H1 (cell line): ENCODE data around the gene C19orf12. TPM values are rescaled to one million over a fixed set of nuclear protein-coding genes. Genes with fewer than 3 reads are reported as not detected.

Source experiments
- CTCF ChIA-PET: fragments of 300-600 bp; sonication (Branson Sonifier 250); formaldehyde crosslinking; loops from one replicate; lab custom pipeline; 2021; ENCODE audit not compliant: partially characterized antibody; lab: Charles Lee
- POLR2A ChIA-PET: fragments of 300-600 bp; sonication (Branson Sonifier 250); formaldehyde crosslinking; loops from one replicate; lab custom pipeline; 2021; ENCODE audit warnings: inconsistent platforms; ENCODE audit not compliant: partially characterized antibody; lab: Charles Lee
- DNase-seq, 2 experiments: peaks; one replicate each; pipeline versions ENCODE4 v3.0.0 to v3.0.0-alpha.2; 2010 to 2022; ENCODE audit warnings: low spot score in 2 of 2, low read depth in 1 of 2, mixed read lengths in 1 of 2
- FAIRE-seq: peaks from 2 replicates; lab custom pipeline; 2011; peaks lifted over from hg19 to GRCh38; lab: Jason Lieb, UNC
- H2AFZ ChIP-seq: 2 replicates; pipeline ENCODE4 v1.8.1; 2012; ENCODE audit warnings: low read length, inconsistent platforms
- H2AK5ac ChIP-seq: 2 replicates; pipeline ENCODE4 v1.6.1; 2013; ENCODE audit warnings: low read depth, low read length
- H2BK120ac ChIP-seq: replicated peaks from 2 replicates; pipeline ENCODE3; 2013; ENCODE audit warnings: low read depth, low read length, inconsistent platforms
- H2BK12ac ChIP-seq: 2 replicates; pipeline ENCODE4 v1.6.1; 2013; ENCODE audit warnings: low read depth, low read length
- H2BK15ac ChIP-seq: 2 replicates; pipeline ENCODE4 v1.6.1; 2013; ENCODE audit warnings: low read length
- H2BK20ac ChIP-seq: 2 replicates; pipeline ENCODE4 v1.6.1; 2013; ENCODE audit warnings: low read length
- H2BK5ac ChIP-seq: 2 replicates; pipeline ENCODE4 v1.6.1; 2013; ENCODE audit warnings: low read depth, low read length
- H3K14ac ChIP-seq: 2 replicates; pipeline ENCODE4 v1.6.1; 2013; ENCODE audit warnings: inconsistent platforms; ENCODE audit not compliant: insufficient read length
- H3K18ac ChIP-seq: 2 replicates; pipeline ENCODE4 v1.6.1; 2013; ENCODE audit warnings: low read length; ENCODE audit errors: extremely low read depth
- H3K23ac ChIP-seq: 2 replicates; pipeline ENCODE4 v1.6.1; 2013; ENCODE audit warnings: inconsistent platforms; ENCODE audit not compliant: insufficient read length
- H3K23me2 ChIP-seq: 2 replicates; pipeline ENCODE4 v1.6.1; 2013; ENCODE audit warnings: low read depth, low read length
- H3K27ac ChIP-seq: 2 replicates; pipeline ENCODE4 v1.6.1; 2011; ENCODE audit warnings: low read depth, low read length, inconsistent platforms
- H3K27me3 ChIP-seq, 4 experiments: replicated peaks in 1 of 4; 1 replicate in 1 of 4; 2 replicates in 3 of 4; pipeline versions ENCODE4 v1.6.1 to v1.8.1; 2011 to 2013; ENCODE audit warnings: low read length in 3 of 4, mild to moderate bottlenecking in 3 of 4, inconsistent platforms in 2 of 4, mixed read lengths in 2 of 4, moderate library complexity in 1 of 4; ENCODE audit not compliant: control insufficient read depth in 3 of 4, insufficient read depth in 3 of 4; ENCODE audit errors: extremely low read depth in 1 of 4
- H3K36me3 ChIP-seq, 4 experiments: 2 replicates each; pipeline versions ENCODE4 v1.6.1 to v1.8.1; 2011 to 2013; ENCODE audit warnings: mild to moderate bottlenecking in 4 of 4, low read length in 3 of 4, moderate library complexity in 2 of 4, control low read depth in 1 of 4, inconsistent platforms in 1 of 4; ENCODE audit not compliant: insufficient read depth in 4 of 4, control insufficient read depth in 2 of 4
- H3K4ac ChIP-seq: replicated peaks from 2 replicates; pipeline ENCODE3; 2013; ENCODE audit warnings: low read length, low read depth, mixed read lengths, inconsistent platforms; ENCODE audit not compliant: insufficient read length
- H3K4me1 ChIP-seq, 4 experiments: replicated peaks in 1 of 4; 1 replicate in 1 of 4; 2 replicates in 3 of 4; pipeline versions ENCODE4 v1.6.1 to v1.8.1; 2011 to 2013; ENCODE audit warnings: low read length in 3 of 4, inconsistent platforms in 2 of 4, mixed read lengths in 1 of 4; ENCODE audit not compliant: insufficient read depth in 4 of 4, control insufficient read depth in 3 of 4
- H3K4me2 ChIP-seq, 2 experiments: 2 replicates each; pipeline versions ENCODE4 v1.6.1 to v1.8.1; 2011 to 2013; ENCODE audit warnings: low read depth in 2 of 2, low read length in 2 of 2, control low read depth in 1 of 2, inconsistent platforms in 1 of 2, mild to moderate bottlenecking in 1 of 2; ENCODE audit not compliant: insufficient read depth in 1 of 2
- H3K4me3 ChIP-seq, 4 experiments: fragments of 200-600, 300-600 bp in 1 of 4; sonication (generic), shearing (Covaris generic), sonication (Bioruptor Twin) in 1 of 4; 2 replicates each; pipeline versions ENCODE4 v1.5.1 to v1.8.1; 2011 to 2016; ENCODE audit warnings: low read length in 4 of 4, low read depth in 3 of 4, control low read depth in 2 of 4, inconsistent platforms in 2 of 4, mild to moderate bottlenecking in 2 of 4, mixed read lengths in 1 of 4, moderate library complexity in 1 of 4; ENCODE audit not compliant: insufficient read depth in 2 of 4; ENCODE audit errors: extremely low read depth in 1 of 4
- H3K56ac ChIP-seq: replicated peaks from 2 replicates; pipeline ENCODE3; 2013; ENCODE audit warnings: low read depth, mild to moderate bottlenecking, mixed read lengths, low read length, inconsistent platforms; ENCODE audit not compliant: insufficient read length
- H3K79me1 ChIP-seq: 2 replicates; pipeline ENCODE4 v1.6.1; 2013; ENCODE audit warnings: low read depth, low read length, control low read depth
- H3K79me2 ChIP-seq, 2 experiments: 2 replicates each; pipeline versions ENCODE4 v1.6.1 to v1.8.1; 2012 to 2013; ENCODE audit warnings: low read length in 2 of 2, mild to moderate bottlenecking in 2 of 2, inconsistent platforms in 1 of 2; ENCODE audit not compliant: insufficient read depth in 2 of 2, control insufficient read depth in 1 of 2
- H3K9ac ChIP-seq, 4 experiments: replicated peaks in 1 of 4; 1 replicate in 1 of 4; 2 replicates in 3 of 4; pipeline versions ENCODE4 v1.6.1 to v1.8.1; 2011 to 2013; ENCODE audit warnings: low read depth in 3 of 4, low read length in 3 of 4, control low read depth in 2 of 4, mild to moderate bottlenecking in 2 of 4, moderate library complexity in 2 of 4, inconsistent platforms in 1 of 4; ENCODE audit errors: extremely low read depth in 1 of 4
- H3K9me3 ChIP-seq, 2 experiments: 2 replicates each; pipeline versions ENCODE4 v1.6.1 to v1.8.1; 2012 to 2013; ENCODE audit warnings: mild to moderate bottlenecking in 2 of 2, moderate library complexity in 2 of 2, control low read depth in 1 of 2, inconsistent platforms in 1 of 2, low read depth in 1 of 2, low read length in 1 of 2, mixed read lengths in 1 of 2; ENCODE audit not compliant: insufficient read depth in 2 of 2
- H4K20me1 ChIP-seq, 2 experiments: replicated peaks in 1 of 2; 2 replicates each; pipeline versions ENCODE3 to v1.8.1; 2011 to 2013; ENCODE audit warnings: inconsistent platforms in 2 of 2, low read length in 2 of 2, mild to moderate bottlenecking in 1 of 2; ENCODE audit not compliant: insufficient read depth in 2 of 2, control insufficient read depth in 1 of 2
- H4K5ac ChIP-seq: 2 replicates; pipeline ENCODE4 v1.6.1; 2013; ENCODE audit warnings: low read length, low read depth, mixed read lengths, inconsistent platforms; ENCODE audit not compliant: insufficient read length
- H4K8ac ChIP-seq: 2 replicates; pipeline ENCODE4 v1.8.0; 2013; ENCODE audit warnings: mild to moderate bottlenecking, moderate library complexity, low read length, inconsistent platforms; ENCODE audit not compliant: insufficient read depth; ENCODE audit errors: extremely low read depth
- H4K91ac ChIP-seq: replicated peaks from 2 replicates; pipeline ENCODE3; 2013; ENCODE audit warnings: low read length, mixed read lengths, inconsistent platforms; ENCODE audit not compliant: insufficient read length
- CREB1 ChIP-seq: IDR thresholded peaks from 2 replicates; pipeline ENCODE4 v1.6.1; 2012; ENCODE audit warnings: inconsistent platforms
- CTCF ChIP-seq, 3 experiments: IDR thresholded peaks; 1 replicate in 2 of 3; 2 replicates in 1 of 3; pipeline versions ENCODE4 v1.5.1 to v1.6.1; 2011; ENCODE audit warnings: low read length in 3 of 3, mild to moderate bottlenecking in 3 of 3, inconsistent platforms in 2 of 3, low read depth in 1 of 3, moderate library complexity in 1 of 3; ENCODE audit not compliant: insufficient read depth in 1 of 3; ENCODE audit errors: control extremely low read depth in 1 of 3
- WGBS, 2 experiments: shearing (Covaris generic) in 1 of 2; methylation state at CpG; one replicate each; pipeline versions ENCODE4 v1.1.6 to v1.1.7; 2013 to 2015; ENCODE audit warnings: low lambda C conversion rate in 2 of 2, mixed read lengths in 2 of 2, inconsistent platforms in 1 of 2, low coverage in 1 of 2, missing lambda C conversion rate in 1 of 2; ENCODE audit not compliant: insufficient replicate concordance in 2 of 2, insufficient coverage in 1 of 2, insufficient read length in 1 of 2; ENCODE audit errors: extremely low coverage in 1 of 2, missing lambda C conversion rate in 1 of 2; 5-methylcytosine and 5-hydroxymethylcytosine counted together
- polyA plus RNA-seq, 7 experiments: library from polyadenylated mRNA; depleted of rRNA in 3 of 7; stranded (reverse) in 5 of 7; unstranded in 2 of 7; fragments of >200 nt in 5 of 7; fragments of 200-250 nt in 2 of 7; gene quantifications; 1 replicate in 5 of 7; 2 replicates in 1 of 7; 4 replicates in 1 of 7; pipeline versions ENCODE4 v1.2.1 to v1.2.3, GENCODE V29; 2011 to 2013; ENCODE audit warnings: missing spikeins in 2 of 7, mixed read lengths in 2 of 7
- total RNA-seq: library from RNA; stranded (reverse); fragmentation: NEBNext Ultra II Directional; extraction: Animal tissue kit (Norgen Biotek cat#: 25700); gene quantifications from 2 replicates; pipeline ENCODE4 v1.2.1, GENCODE V29; 2021

C19orf12 gene
- total and polyA plus RNA-seq, 2 of the 8 experiments (the other 6 are each of a cell fraction or from before 2014, with no cell fraction given) = 10.7 to 11.9 TPM

- Histone ChIP-seq H4K91ac (peak overlapping the region; percentile 12), H2AFZ (no peak overlapping the region), H3K27ac (no peak overlapping the region), H3K4me2 (peak overlapping the region; percentile 73 to 98; a peak in 2 of 4 replicates), H3K9ac (no peak overlapping the region), H2AK5ac (0 out of 2 replicates have a peak overlapping the region, but pooled peaks have one; percentile 2), H4K8ac (no peak overlapping the region), H3K9me3 (no peaks in the 10 kb centered on the region), H3K4me3 (peak overlapping the region in 1 of 4 experiments; percentile 97; a peak in 1 of 8 replicates), H3K56ac (no peak overlapping the region), H3K4me1 (peaks cover 0 to 20% (median 17%) of the 10 kb centered on the region in 4 experiments; a peak in 6 of 7 replicates), H2BK120ac (no peak overlapping the region), H3K23ac (no peak overlapping the region), H2BK5ac (no peak overlapping the region), H3K18ac (no peak overlapping the region), H3K14ac (no peak overlapping the region), H2BK15ac (peak overlapping the region; percentile 61; the same call in 1 of the 2 replicates), H3K79me1 (peaks cover 11% of the 10 kb centered on the region; the same call in 1 of the 2 replicates), H3K27me3 (peaks cover 0 to 10% (median 1%) of the 10 kb centered on the region in 4 experiments; a peak in 4 of 7 replicates), H4K5ac (no peak overlapping the region), H4K20me1 (no peaks in the 10 kb centered on the region), H3K36me3 (no peaks in the 10 kb centered on the region), H2BK12ac (peak overlapping the region; percentile 50; the same call in 1 of the 2 replicates), H3K79me2 (peaks cover 0 to 15% of the 10 kb centered on the region in 2 experiments; a peak in 1 of 4 replicates), H3K23me2 (peaks cover 13% of the 10 kb centered on the region), H2BK20ac (no peak overlapping the region), H3K4ac (peak overlapping the region; percentile 5)
- FAIRE-seq (no peak), DNase-seq (no peak)
- WGBS, 2 experiments = 90% methylated on average over 17 of the region's 19 CpGs; no CpG with 5 or more reads in 1 of the 2 experiments
- CTCF ChIA-PET = interaction anchor here (0.6 to 5.3 kb wide), 7 partner anchors 8 to 786 kb away, joined by 3 to 79 read pairs (median 5); partner anchors contain the start of gene POP4
- TF ChIP-seq CREB1 (no peak), CTCF (IDR thresholded peaks at IDR 0.05; ENCODE audit: control extremely low read depth in 1 of 3, insufficient read depth in 1 of 3, low read depth in 1 of 3, low read length in 3 of 3) (no peak)
- POLR2A ChIA-PET = interaction anchor here (0.7 to 1.6 kb wide), 3 partner anchors 47 to 194 kb away, joined by 3 read pairs; partner anchors contain the start of gene POP4
Measured at GRCh38 chr19:29663861-29664752, 51.0 kb downstream of the C19orf12 start.
